HCT116 (cell line): ENCODE data around the gene CCR6. TPM values are rescaled to one million over a fixed set of nuclear protein-coding genes. Genes with fewer than 3 reads are reported as not detected.

Experiments used
- ATAC-seq: fragments of 200-7000 bp; cut with Tn5 transposase; 2 replicates; pipeline ENCODE4 v1.9.1; 2020; ENCODE audit warnings: mild to moderate bottlenecking, moderate library complexity
- BruUV-seq: library from RNA; stranded (reverse); fragments of 400-500 nt; replicated peaks from 2 replicates; lab custom pipeline; 2021; lab: Mats Ljungman, UMichigan
- CTCF ChIA-PET: fragments of 300-600 bp; sonication (Branson Sonifier 250); formaldehyde crosslinking; loops from one replicate; lab custom pipeline; 2021; ENCODE audit warnings: antibody characterized with exemption; lab: Charles Lee
- POLR2A ChIA-PET: fragments of 300-600, 350-600 bp; sonication (Branson Sonifier 250); formaldehyde crosslinking; loops from one replicate; lab custom pipeline; 2021; ENCODE audit warnings: antibody characterized with exemption; lab: Charles Lee
- RAD21 ChIA-PET, 2 experiments: fragments of 300-600 bp; sonication (Branson Sonifier 250); formaldehyde crosslinking; loops; one replicate each; lab custom pipeline; 2023; ENCODE audit warnings: low total read pairs in 2 of 2; ENCODE audit not compliant: uncharacterized antibody in 2 of 2, unreplicated experiment in 2 of 2, low non-redundant PET in 1 of 2; lab: Charles Lee
- DNase-seq: peaks from one replicate; pipeline ENCODE4 v3.0.0-alpha.2; 2010; ENCODE audit warnings: low read depth, low spot score
- H2AFZ ChIP-seq: fragments of 200-600 bp; shearing (Covaris generic), sonication (generic); 2 replicates; pipeline ENCODE4 v1.6.1; 2017; ENCODE audit warnings: low read depth, mixed run types, mixed read lengths, antibody characterized with exemption, low read length; ENCODE audit not compliant: poor library complexity, severe bottlenecking
- H3K27ac ChIP-seq: 2 replicates; pipeline ENCODE4 v1.5.1; 2012; ENCODE audit warnings: low read depth, low read length
- H3K27me3 ChIP-seq: fragments of 200-600 bp; sonication (generic); 2 replicates; pipeline ENCODE4 v1.6.1; 2016; ENCODE audit warnings: mixed run types, low read length, mixed read lengths; ENCODE audit not compliant: insufficient read depth
- H3K36me3 ChIP-seq, 2 experiments: fragments of 200-500 bp in 1 of 2; fragments of 200-600 bp in 1 of 2; sonication (Bioruptor generic) in 1 of 2; sonication (generic) in 1 of 2; 2 replicates each; pipeline versions ENCODE4 v1.5.1 to v1.6.1; 2014 to 2016; ENCODE audit warnings: low read length in 2 of 2, inconsistent platforms in 1 of 2, mixed read lengths in 1 of 2, mixed run types in 1 of 2; ENCODE audit not compliant: insufficient read depth in 2 of 2, control insufficient read depth in 1 of 2
- H3K4me1 ChIP-seq, 2 experiments: fragments of 200-600 bp in 1 of 2; sonication (generic) in 1 of 2; 2 replicates each; pipeline versions ENCODE4 v1.5.1 to v1.6.1; 2012 to 2017; ENCODE audit warnings: low read length in 2 of 2, inconsistent platforms in 1 of 2, mild to moderate bottlenecking in 1 of 2, mixed read lengths in 1 of 2, mixed run types in 1 of 2, moderate library complexity in 1 of 2; ENCODE audit not compliant: insufficient read depth in 2 of 2, control insufficient read depth in 1 of 2
- H3K4me2 ChIP-seq: fragments of 200-600 bp; sonication (generic); 2 replicates; pipeline ENCODE4 v1.6.1; 2017; ENCODE audit warnings: mixed run types, low read length, mixed read lengths
- H3K4me3 ChIP-seq, 2 experiments: fragments of 200-600 bp in 1 of 2; sonication (generic) in 1 of 2; replicated peaks in 1 of 2; 2 replicates each; pipeline ENCODE4 v1.5.1; 2011 to 2016; ENCODE audit warnings: low read length in 2 of 2, control low read depth in 1 of 2, low read depth in 1 of 2, mild to moderate bottlenecking in 1 of 2, mixed read lengths in 1 of 2, mixed run types in 1 of 2
- H3K79me2 ChIP-seq: fragments of 200-600 bp; sonication (generic); 2 replicates; pipeline ENCODE4 v1.6.1; 2017; ENCODE audit warnings: mild to moderate bottlenecking, mixed run types, low read length, moderate library complexity, mixed read lengths; ENCODE audit not compliant: insufficient read depth
- H3K9ac ChIP-seq: fragments of 200-600 bp; sonication (generic); 2 replicates; pipeline ENCODE4 v1.6.1; 2016; ENCODE audit warnings: low read length, mixed read lengths
- H3K9me2 ChIP-seq: fragments of 200-600 bp; sonication (generic), shearing (Covaris generic); 2 replicates; pipeline ENCODE4 v1.6.1; 2017; ENCODE audit warnings: mixed run types, mild to moderate bottlenecking, moderate library complexity; ENCODE audit not compliant: insufficient read depth
- H3K9me3 ChIP-seq, 2 experiments: fragments of 200-500 bp in 1 of 2; fragments of 200-600 bp in 1 of 2; sonication (Bioruptor generic) in 1 of 2; sonication (generic) in 1 of 2; 2 replicates each; pipeline ENCODE4 v1.6.1; 2014 to 2017; ENCODE audit warnings: low read length in 2 of 2, mixed read lengths in 2 of 2, inconsistent platforms in 1 of 2, low read depth in 1 of 2, mild to moderate bottlenecking in 1 of 2, mixed run types in 1 of 2, moderate library complexity in 1 of 2; ENCODE audit not compliant: control insufficient read depth in 1 of 2, insufficient read depth in 1 of 2
- H4K20me1 ChIP-seq: fragments of 200-600 bp; sonication (generic), shearing (Covaris generic); 2 replicates; pipeline ENCODE4 v1.6.1; 2017; ENCODE audit warnings: mixed run types, mild to moderate bottlenecking, moderate library complexity; ENCODE audit not compliant: insufficient read depth
- CBX3 ChIP-seq: IDR thresholded peaks from 2 replicates; pipeline ENCODE4 v1.6.1; 2012; ENCODE audit warnings: low read depth
- CEBPB ChIP-seq: IDR thresholded peaks from 2 replicates; pipeline ENCODE4 v1.6.1; 2012; ENCODE audit warnings: low read depth
- ELF1 ChIP-seq: IDR thresholded peaks from 2 replicates; pipeline ENCODE4 v1.6.1; 2012; ENCODE audit warnings: low read depth, borderline replicate concordance
- EZH2 ChIP-seq: fragments of 200-600 bp; sonication (generic); IDR thresholded peaks from 2 replicates; pipeline ENCODE4 v1.6.1; 2017; ENCODE audit warnings: antibody characterized with exemption, mixed run types
- EZH2phosphoT487 ChIP-seq: fragments of 200-600 bp; IDR thresholded peaks from 2 replicates; pipeline ENCODE4 v1.6.1; 2018; ENCODE audit warnings: antibody characterized with exemption, borderline replicate concordance
- FOSL1 ChIP-seq: IDR thresholded peaks from 2 replicates; pipeline ENCODE4 v1.6.1; 2012; ENCODE audit warnings: low read depth
- POLR2A ChIP-seq: IDR thresholded peaks from 2 replicates; pipeline ENCODE4 v1.7.0; 2011; ENCODE audit warnings: borderline replicate concordance; ENCODE audit not compliant: insufficient read depth, insufficient read length; ENCODE audit errors: extremely low read depth
- POLR2AphosphoS5 ChIP-seq: IDR thresholded peaks from 2 replicates; pipeline ENCODE4 v1.6.1; 2011; ENCODE audit warnings: mild to moderate bottlenecking, low read depth, low read length, moderate library complexity
- RAD21 ChIP-seq: IDR thresholded peaks from 2 replicates; pipeline ENCODE4 v1.6.1; 2012; ENCODE audit warnings: low read depth, mild to moderate bottlenecking
- SIN3A ChIP-seq: IDR thresholded peaks from 2 replicates; pipeline ENCODE4 v1.6.1; 2012; ENCODE audit warnings: low read depth
- SP1 ChIP-seq: IDR thresholded peaks from 2 replicates; pipeline ENCODE4 v1.6.1; 2012; ENCODE audit warnings: low read depth
- SRF ChIP-seq: IDR thresholded peaks from 2 replicates; pipeline ENCODE4 v1.6.1; 2012; ENCODE audit warnings: low read depth
- TCF7L2 ChIP-seq: IDR thresholded peaks from 2 replicates; pipeline ENCODE4 v1.7.0; 2011; ENCODE audit warnings: borderline replicate concordance, inconsistent platforms; ENCODE audit not compliant: insufficient read depth, insufficient read length; ENCODE audit errors: extremely low read depth
- YY1 ChIP-seq: IDR thresholded peaks from 2 replicates; pipeline ENCODE4 v1.6.1; 2011; ENCODE audit warnings: low read length, low read depth, moderate library complexity, mild to moderate bottlenecking; ENCODE audit not compliant: insufficient replicate concordance; ENCODE audit errors: extremely low read depth
- ZFX ChIP-seq: fragments of 450-650 bp; IDR thresholded peaks from 2 replicates; pipeline ENCODE4 v1.6.1; 2017
- ZNF274 ChIP-seq: fragments of 200-500 bp; sonication (Bioruptor generic); IDR thresholded peaks from 2 replicates; pipeline ENCODE4 v1.6.1; 2014; ENCODE audit warnings: mild to moderate bottlenecking, low read depth, low read length, inconsistent platforms
- intact Hi-C: fragments of 100-400 bp; cut with micrococcal nuclease; formaldehyde crosslinking; loops from 2 replicates; pipeline ENCODE4 v1.10.0; 2022
- total RNA-seq: library from RNA; stranded (reverse); gene quantifications from one replicate; pipeline ENCODE4 v1.2.1, GENCODE V29; 2021; ENCODE audit not compliant: unreplicated experiment
- TF ChIP-seq, protein P1 (sequence below): IDR thresholded peaks from 2 replicates; pipeline ENCODE4 v1.6.1; 2011; ENCODE audit warnings: mild to moderate bottlenecking, low read length, moderate library complexity; ENCODE audit not compliant: insufficient replicate concordance; ENCODE audit errors: extremely low read depth
- TF ChIP-seq, protein P2 (sequence below): IDR thresholded peaks from 2 replicates; pipeline ENCODE4 v1.6.1; 2012; ENCODE audit warnings: low read depth
- TF ChIP-seq, protein P3 (sequence below): IDR thresholded peaks from 2 replicates; pipeline ENCODE4 v1.6.1; 2012

The CCR6 gene
- total RNA-seq, 1 experiment from 2014 or later = not detected

DNA sequence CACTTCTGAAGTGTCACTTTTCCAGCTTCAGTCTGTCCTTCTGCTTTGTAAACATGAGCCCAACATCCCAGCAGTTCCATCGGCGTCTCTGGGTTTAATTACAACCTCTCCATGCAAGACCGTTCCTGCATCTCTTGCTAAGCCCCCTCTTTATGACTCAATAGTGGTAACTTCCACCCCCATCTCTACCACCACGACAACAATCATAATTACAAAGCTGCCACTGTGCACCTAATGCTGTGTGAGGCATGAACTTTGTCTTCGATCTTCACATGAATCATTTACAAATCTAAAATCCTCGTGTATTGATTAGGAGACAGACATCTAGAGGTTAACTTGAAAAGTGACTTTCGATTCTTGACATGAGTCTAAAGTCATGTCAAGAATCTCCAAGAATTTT lies 4.9 kb upstream of the CCR6 start:
- no TSS peak for BruUV-seq
- ChIA-PET CTCF (no interaction called here), POLR2A (no interaction called here), RAD21 (no interaction called here)
- H3K4me2 ChIP-seq = no peak overlapping the region
- H2AFZ ChIP-seq = no peak overlapping the region
- no peak overlapping the region for H3K27ac ChIP-seq
- no peak for DNase-seq
- intact Hi-C loops = no loop called here
- TF ChIP-seq ELF1 (no peak), FOSL1 (no peak), TCF7L2 (no peak), EZH2phosphoT487 (no peak), EZH2 (no peak), ZNF274 (no peak), ZFX (no peak), RAD21 (no peak), SRF (no peak), CBX3 (no peak), YY1 (no peak), CEBPB (no peak), POLR2AphosphoS5 (no peak), SP1 (no peak), POLR2A (no peak), SIN3A (no peak)
- TF ChIP-seq, protein P1, sequence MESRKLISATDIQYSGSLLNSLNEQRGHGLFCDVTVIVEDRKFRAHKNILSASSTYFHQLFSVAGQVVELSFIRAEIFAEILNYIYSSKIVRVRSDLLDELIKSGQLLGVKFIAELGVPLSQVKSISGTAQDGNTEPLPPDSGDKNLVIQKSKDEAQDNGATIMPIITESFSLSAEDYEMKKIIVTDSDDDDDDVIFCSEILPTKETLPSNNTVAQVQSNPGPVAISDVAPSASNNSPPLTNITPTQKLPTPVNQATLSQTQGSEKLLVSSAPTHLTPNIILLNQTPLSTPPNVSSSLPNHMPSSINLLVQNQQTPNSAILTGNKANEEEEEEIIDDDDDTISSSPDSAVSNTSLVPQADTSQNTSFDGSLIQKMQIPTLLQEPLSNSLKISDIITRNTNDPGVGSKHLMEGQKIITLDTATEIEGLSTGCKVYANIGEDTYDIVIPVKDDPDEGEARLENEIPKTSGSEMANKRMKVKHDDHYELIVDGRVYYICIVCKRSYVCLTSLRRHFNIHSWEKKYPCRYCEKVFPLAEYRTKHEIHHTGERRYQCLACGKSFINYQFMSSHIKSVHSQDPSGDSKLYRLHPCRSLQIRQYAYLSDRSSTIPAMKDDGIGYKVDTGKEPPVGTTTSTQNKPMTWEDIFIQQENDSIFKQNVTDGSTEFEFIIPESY = no peak
- TF ChIP-seq, protein P2, sequence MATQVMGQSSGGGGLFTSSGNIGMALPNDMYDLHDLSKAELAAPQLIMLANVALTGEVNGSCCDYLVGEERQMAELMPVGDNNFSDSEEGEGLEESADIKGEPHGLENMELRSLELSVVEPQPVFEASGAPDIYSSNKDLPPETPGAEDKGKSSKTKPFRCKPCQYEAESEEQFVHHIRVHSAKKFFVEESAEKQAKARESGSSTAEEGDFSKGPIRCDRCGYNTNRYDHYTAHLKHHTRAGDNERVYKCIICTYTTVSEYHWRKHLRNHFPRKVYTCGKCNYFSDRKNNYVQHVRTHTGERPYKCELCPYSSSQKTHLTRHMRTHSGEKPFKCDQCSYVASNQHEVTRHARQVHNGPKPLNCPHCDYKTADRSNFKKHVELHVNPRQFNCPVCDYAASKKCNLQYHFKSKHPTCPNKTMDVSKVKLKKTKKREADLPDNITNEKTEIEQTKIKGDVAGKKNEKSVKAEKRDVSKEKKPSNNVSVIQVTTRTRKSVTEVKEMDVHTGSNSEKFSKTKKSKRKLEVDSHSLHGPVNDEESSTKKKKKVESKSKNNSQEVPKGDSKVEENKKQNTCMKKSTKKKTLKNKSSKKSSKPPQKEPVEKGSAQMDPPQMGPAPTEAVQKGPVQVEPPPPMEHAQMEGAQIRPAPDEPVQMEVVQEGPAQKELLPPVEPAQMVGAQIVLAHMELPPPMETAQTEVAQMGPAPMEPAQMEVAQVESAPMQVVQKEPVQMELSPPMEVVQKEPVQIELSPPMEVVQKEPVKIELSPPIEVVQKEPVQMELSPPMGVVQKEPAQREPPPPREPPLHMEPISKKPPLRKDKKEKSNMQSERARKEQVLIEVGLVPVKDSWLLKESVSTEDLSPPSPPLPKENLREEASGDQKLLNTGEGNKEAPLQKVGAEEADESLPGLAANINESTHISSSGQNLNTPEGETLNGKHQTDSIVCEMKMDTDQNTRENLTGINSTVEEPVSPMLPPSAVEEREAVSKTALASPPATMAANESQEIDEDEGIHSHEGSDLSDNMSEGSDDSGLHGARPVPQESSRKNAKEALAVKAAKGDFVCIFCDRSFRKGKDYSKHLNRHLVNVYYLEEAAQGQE = no peak
- TF ChIP-seq, protein P3, sequence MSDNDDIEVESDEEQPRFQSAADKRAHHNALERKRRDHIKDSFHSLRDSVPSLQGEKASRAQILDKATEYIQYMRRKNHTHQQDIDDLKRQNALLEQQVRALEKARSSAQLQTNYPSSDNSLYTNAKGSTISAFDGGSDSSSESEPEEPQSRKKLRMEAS = no peak
- ATAC-seq = no peak
- H4K20me1 ChIP-seq = no peaks in the 10 kb centered on the region
- no peaks in the 10 kb centered on the region for H3K4me1 ChIP-seq
- H3K4me3 ChIP-seq = no peak overlapping the region
- H3K27me3 ChIP-seq = peaks cover 15% of the 10 kb centered on the region; the same call in 1 of the 2 replicates
- H3K36me3 ChIP-seq = no peaks in the 10 kb centered on the region
- no peaks in the 10 kb centered on the region for H3K79me2 ChIP-seq
- no peaks in the 10 kb centered on the region for H3K9me2 ChIP-seq
- H3K9me3 ChIP-seq = no peaks in the 10 kb centered on the region
- no peak overlapping the region for H3K9ac ChIP-seq
